CMK (cell line): ENCODE measurements around the gene DUOX1.
"Not testable (repeated sequence)": the region's sequence is repeated elsewhere in the genome, so short reads cannot be mapped to it uniquely, and the experiment has no call there.

ENCODE experiments used
- DNase-seq: peaks from one replicate; pipeline ENCODE4 v3.0.0-alpha.2; 2010; ENCODE audit warnings: low read depth

The DUOX1 gene

GRCh38 chr15:45129651-45130129 is at the start of gene DUOX1, which contains the start of gene DUOXA1:
Gene DUOX1, plus strand, starts transcription at chr15:45129994. Its CDS starts 1,973 bp downstream, at chr15:45131967.
Gene DUOXA1, minus strand, starts transcription at chr15:45129879. Its CDS starts 6,865 bp downstream, at chr15:45123014.
- no peak for DNase-seq

- DNase-seq = not testable (repeated sequence)
Measured at GRCh38 chr15:45080593-45080992, 49.2 kb upstream of the DUOX1 start.

- not testable (repeated sequence) for DNase-seq
Measured at GRCh38 chr15:45082412-45082811, 47.4 kb upstream of the DUOX1 start.

- no peak for DNase-seq
Measured at GRCh38 chr15:45083223-45083622, 46.6 kb upstream of the DUOX1 start.

GRCh38 chr15:45084163-45084562 is 45.6 kb upstream of the DUOX1 start:
- no peak for DNase-seq

GRCh38 chr15:45087513-45087912 is 42.3 kb upstream of the DUOX1 start:
- DNase-seq = no peak

- no peak for DNase-seq
Measured at GRCh38 chr15:45088801-45089711, 40.7 kb upstream of the DUOX1 start.

- peak; percentile 9 for DNase-seq
Measured at GRCh38 chr15:45089712-45090373, 40.0 kb upstream of the DUOX1 start.

- no peak for DNase-seq
Measured at GRCh38 chr15:45091161-45091560, 38.6 kb upstream of the DUOX1 start.

GRCh38 chr15:45091576-45091975 is 38.2 kb upstream of the DUOX1 start:
- DNase-seq = no peak

GRCh38 chr15:45093013-45093412 is 36.8 kb upstream of the DUOX1 start:
- DNase-seq = no peak

- no peak for DNase-seq
Measured at GRCh38 chr15:45093622-45094357, 36.0 kb upstream of the DUOX1 start.

- no peak for DNase-seq
Measured at GRCh38 chr15:45094358-45094730, 35.5 kb upstream of the DUOX1 start.

- no peak for DNase-seq
Measured at GRCh38 chr15:45095661-45096060, 34.1 kb upstream of the DUOX1 start.

- no peak for DNase-seq
Measured at GRCh38 chr15:45097466-45097865, 32.3 kb upstream of the DUOX1 start.

GRCh38 chr15:45099549-45100165 is 30.1 kb upstream of the DUOX1 start:
- no peak for DNase-seq

- no peak for DNase-seq
Measured at GRCh38 chr15:45100884-45101625, 28.7 kb upstream of the DUOX1 start.

- DNase-seq = no peak
Measured at GRCh38 chr15:45101749-45102148, 28.0 kb upstream of the DUOX1 start.

GRCh38 chr15:45102226-45102625 is 27.6 kb upstream of the DUOX1 start:
- DNase-seq = no peak

- DNase-seq = not testable (repeated sequence)
Measured at GRCh38 chr15:45104170-45104569, 25.6 kb upstream of the DUOX1 start.

- DNase-seq = no peak
Measured at GRCh38 chr15:45105586-45105985, 24.2 kb upstream of the DUOX1 start.
